HG03469 (cell line): ENCODE measurements around the gene CNGA1.

Experiments
- ATAC-seq: cut with Tn5 transposase; IDR thresholded peaks from one replicate; pipeline ENCODE4 v1.9.1; 2021; ENCODE audit warnings: mild to moderate bottlenecking, moderate library complexity, moderate number of reproducible peaks; ENCODE audit not compliant: unreplicated experiment

CNGA1 gene

DNA sequence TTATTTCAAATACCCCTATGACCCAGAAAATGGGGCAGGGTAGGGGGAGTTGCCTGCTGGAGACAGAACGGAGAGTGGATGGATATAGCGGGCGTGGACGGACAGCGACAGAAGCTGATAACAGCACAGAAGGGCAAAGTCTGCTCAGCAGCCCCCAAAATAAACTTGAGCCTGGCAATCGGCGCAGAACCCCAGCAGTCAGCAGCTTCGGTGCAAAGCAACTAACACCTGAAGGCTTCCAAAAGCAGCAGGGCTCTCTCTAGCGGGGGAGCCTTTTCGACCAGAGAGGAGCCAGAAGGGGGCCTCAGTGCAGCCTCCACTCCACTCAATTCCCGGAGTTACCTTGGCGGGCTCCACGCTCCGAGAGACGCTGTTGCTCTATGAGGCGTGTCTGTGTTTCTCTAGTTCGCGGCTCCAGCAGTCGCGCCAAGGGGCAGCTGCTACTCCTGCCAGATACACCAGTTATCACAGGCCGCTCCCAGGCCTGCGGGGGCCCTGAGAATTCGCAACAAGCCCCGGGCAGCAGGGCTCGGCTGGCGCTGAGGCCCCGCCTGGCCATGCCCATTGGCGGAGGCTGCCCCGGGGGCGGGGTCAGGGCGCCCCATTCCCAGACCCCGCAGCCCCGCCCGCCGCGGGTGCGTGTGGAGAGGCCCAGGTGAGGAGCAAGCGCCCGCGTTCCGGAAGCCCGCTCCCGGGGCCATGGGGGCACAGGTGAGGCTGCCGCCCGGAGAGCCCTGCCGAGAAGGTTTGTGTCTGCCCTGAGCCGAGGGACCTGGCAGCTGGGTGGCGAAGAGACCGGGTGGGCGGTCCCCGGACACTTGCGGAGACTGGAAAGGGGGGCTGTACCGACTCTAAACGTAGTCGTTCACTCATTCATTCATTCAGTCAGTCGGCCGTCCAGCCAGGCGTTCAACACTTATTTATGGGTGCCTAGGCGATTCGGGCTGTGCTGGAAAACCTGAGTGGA is at the start of gene CNGA1, which contains the start of gene NIPAL1:
Gene CNGA1 (minus strand): TSS at position 541 of the 967 bp plus-strand sequence. CDS start 63,992 bp downstream, outside the sequence.
Gene NIPAL1 (plus strand): TSS at position 632 of the 967 bp plus-strand sequence. CDS start 68 bp downstream, at position 700.
- ATAC-seq = peak; percentile 86

DNA sequence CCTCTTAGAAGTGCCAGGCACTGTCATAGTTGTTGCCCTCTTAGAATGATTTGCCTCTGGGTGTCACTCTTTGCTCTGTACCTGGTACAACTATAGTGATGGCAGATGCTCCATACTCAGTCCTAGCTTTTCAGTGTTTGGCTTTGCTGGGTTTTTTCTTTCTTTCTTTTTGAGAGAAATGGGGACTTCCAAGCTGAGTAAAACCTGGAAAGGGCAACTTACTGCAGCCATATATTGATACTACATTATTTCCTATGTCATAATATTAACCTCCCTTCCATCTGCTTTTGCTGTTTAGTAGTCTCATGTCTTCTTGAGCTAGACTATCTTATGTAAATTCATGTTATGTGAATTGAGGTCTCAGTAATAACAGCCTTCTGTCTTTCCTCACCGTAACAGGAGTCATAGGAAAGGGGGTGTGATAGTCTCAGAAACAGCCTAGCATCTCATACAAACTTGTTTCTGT is 49.1 kb upstream of the CNGA1 start:
- ATAC-seq = no peak

DNA sequence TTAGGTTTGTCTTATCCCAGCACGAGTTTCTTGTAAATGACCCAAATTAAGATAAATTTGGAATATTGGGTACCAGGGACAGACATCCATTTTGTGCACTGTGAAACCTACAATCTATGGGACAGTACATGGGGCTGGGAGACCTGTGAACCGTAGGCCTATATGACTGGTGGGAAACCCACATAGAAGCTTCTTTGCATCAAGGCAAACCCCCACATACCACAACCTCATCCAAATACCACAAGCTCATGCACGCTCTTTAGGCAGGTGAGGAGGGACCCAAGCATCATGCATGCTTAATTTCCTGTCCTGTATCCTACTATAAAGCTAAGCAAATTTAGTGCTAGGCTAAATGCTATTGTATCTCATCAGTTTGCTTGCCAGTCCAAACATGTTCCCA is 47.9 kb upstream of the CNGA1 start:
- peak; percentile 47 for ATAC-seq

- no peak for ATAC-seq
Measured at GRCh38 chr4:48058617-48059530, 42.4 kb upstream of the CNGA1 start.

GRCh38 chr4:48051078-48051477 is 34.6 kb upstream of the CNGA1 start:
- ATAC-seq = no peak

- ATAC-seq = no peak
Measured at GRCh38 chr4:48049483-48049882, 33.0 kb upstream of the CNGA1 start.

DNA sequence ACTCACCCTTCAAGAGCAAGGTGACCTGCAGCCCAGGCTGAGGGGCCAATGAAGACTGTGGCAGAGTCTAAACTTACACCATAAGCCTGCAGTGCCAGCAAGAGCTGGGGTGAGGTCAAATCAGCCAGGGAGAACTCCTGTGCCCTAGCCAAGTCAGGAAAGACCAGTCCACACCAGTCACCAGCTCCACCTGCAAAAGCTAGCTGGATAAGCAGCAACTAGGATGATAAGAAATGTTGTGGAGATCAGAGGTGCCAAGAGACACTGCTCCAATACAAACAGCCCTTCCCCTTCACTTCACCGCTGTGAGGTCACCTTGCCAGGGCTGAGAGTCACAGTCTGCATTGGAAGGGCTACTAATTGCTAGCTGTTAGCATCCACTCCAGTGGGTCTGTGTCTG is 31.4 kb upstream of the CNGA1 start:
- ATAC-seq = peak; percentile 1

- ATAC-seq = peak; percentile 95
Measured at GRCh38 chr4:48047421-48047844, 31.0 kb upstream of the CNGA1 start.

- no peak for ATAC-seq
Measured at GRCh38 chr4:48046059-48046458, 29.6 kb upstream of the CNGA1 start.

- no peak for ATAC-seq
Measured at GRCh38 chr4:48044298-48044697, 27.8 kb upstream of the CNGA1 start.

DNA sequence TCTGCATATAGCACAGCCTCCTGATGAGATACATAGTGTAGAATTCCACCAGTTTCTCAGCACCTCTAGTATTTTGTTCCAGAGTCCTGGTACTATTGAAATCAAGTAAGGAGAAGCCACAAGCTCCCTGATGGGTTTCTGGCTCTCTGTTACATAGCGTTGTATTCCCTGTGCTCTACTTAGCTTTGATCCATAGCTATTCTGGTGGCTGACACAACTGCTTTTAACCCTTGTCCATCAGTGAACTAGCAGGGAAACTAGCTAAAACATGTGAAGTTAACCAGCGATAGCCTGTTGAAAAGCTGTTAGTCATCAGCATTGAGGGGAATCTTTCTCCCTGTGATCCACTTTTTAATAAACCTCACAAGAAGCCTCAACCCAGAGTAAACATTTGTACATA is 27.0 kb upstream of the CNGA1 start:
- no peak for ATAC-seq

- no peak for ATAC-seq
Measured at GRCh38 chr4:48042979-48043461, 26.5 kb upstream of the CNGA1 start.

- ATAC-seq = no peak
Measured at GRCh38 chr4:48041535-48042137, 25.2 kb upstream of the CNGA1 start.

DNA sequence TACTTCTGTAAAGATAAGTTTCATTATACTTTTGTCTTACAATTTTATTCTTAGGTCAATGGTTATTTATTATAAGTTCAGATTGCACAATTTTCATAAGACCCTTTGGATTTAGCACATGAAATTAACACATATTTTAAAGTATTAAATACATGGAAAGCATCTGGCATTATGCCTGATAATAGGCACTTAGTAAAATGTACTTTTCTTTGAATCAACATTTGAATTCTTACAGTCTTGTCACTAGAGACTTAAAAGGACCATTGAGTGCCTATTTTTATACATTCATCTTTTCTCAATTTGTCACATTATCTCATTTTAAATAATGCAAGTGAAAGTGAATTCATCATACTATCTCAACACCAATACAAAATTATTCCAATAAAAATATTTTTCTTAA is 23.1 kb upstream of the CNGA1 start:
- ATAC-seq = no peak

DNA sequence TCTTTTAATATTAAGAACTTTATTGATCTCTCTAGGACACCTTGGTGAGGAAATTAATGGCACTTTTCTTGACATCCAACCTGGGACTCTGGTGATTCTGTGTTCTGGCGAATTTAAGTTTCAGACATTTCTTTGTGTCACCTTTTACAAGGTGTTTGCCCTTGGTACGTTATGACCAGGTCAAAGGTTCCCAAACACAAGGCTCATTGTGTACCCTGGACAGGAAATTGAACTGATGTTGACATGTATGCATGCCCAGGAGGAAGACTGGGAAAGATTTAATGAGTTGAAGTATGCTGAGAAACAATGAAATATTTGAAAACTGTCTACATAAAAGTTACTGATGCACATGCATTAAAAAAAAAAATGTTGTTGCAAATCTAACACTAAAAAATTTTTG is 22.2 kb upstream of the CNGA1 start:
- no peak for ATAC-seq

GRCh38 chr4:48037117-48037462 is 20.6 kb upstream of the CNGA1 start:
- no peak for ATAC-seq

GRCh38 chr4:48035952-48036351 is 19.5 kb upstream of the CNGA1 start:
- ATAC-seq = no peak

- no peak for ATAC-seq
Measured at GRCh38 chr4:48033825-48034413, 17.4 kb upstream of the CNGA1 start.

- no peak for ATAC-seq
Measured at GRCh38 chr4:48033412-48033811, 16.9 kb upstream of the CNGA1 start.

- no peak for ATAC-seq
Measured at GRCh38 chr4:48032721-48033120, 16.2 kb upstream of the CNGA1 start.
